Endothelial cell of umbilical vein (primary cell): ENCODE measurements around the gene SEC63.

Source experiments
- EZH2 ChIP-seq: IDR thresholded peaks from 2 replicates; pipeline ENCODE4 v1.6.1; 2012; ENCODE audit warnings: borderline replicate concordance, low read depth, mild to moderate bottlenecking, moderate library complexity, low read length, inconsistent platforms; ENCODE audit not compliant: severe bottlenecking
- FOS ChIP-seq: IDR thresholded peaks from 2 replicates; pipeline ENCODE4 v1.6.1; 2011; ENCODE audit warnings: mild to moderate bottlenecking, low read length, moderate library complexity, borderline replicate concordance; ENCODE audit not compliant: insufficient read depth
- GATA2 ChIP-seq: IDR thresholded peaks from 2 replicates; pipeline ENCODE4 v1.7.0; 2011; ENCODE audit warnings: low read depth, mild to moderate bottlenecking, moderate library complexity, mixed read lengths, low read length; ENCODE audit not compliant: insufficient read length, insufficient read depth
- JUN ChIP-seq: IDR thresholded peaks from 2 replicates; pipeline ENCODE4 v1.6.1; 2011; ENCODE audit warnings: borderline replicate concordance, low read depth; ENCODE audit not compliant: insufficient read length, insufficient read depth
- MYC ChIP-seq: IDR thresholded peaks from one replicate; pipeline ENCODE4 v1.6.1; 2011; ENCODE audit warnings: mild to moderate bottlenecking, low read depth, low read length
- POLR2A ChIP-seq: IDR thresholded peaks from 2 replicates; pipeline ENCODE4 v1.6.1; 2012; ENCODE audit warnings: low read depth, mild to moderate bottlenecking, control low read depth, low read length
- POLR2AphosphoS5 ChIP-seq: IDR thresholded peaks from 2 replicates; pipeline ENCODE4 v1.6.1; 2012; ENCODE audit warnings: low read depth, mild to moderate bottlenecking, control low read depth, low read length, moderate library complexity; ENCODE audit not compliant: insufficient read depth
- TF ChIP-seq, protein P1 (sequence below), 2 donors: IDR thresholded peaks; 1 replicate in 1 of 2; 2 replicates in 1 of 2; pipeline ENCODE4 v1.5.1; 2011; ENCODE audit warnings: low read length in 2 of 2, mild to moderate bottlenecking in 2 of 2, moderate library complexity in 2 of 2, control low read depth in 1 of 2, inconsistent platforms in 1 of 2, low read depth in 1 of 2; ENCODE audit not compliant: insufficient read depth in 1 of 2; ENCODE audit errors: extremely low read depth in 1 of 2
- TF ChIP-seq, protein P2 (sequence below): IDR thresholded peaks from 2 replicates; pipeline ENCODE4 v1.6.1; 2011; ENCODE audit not compliant: insufficient read depth, insufficient read length

GRCh38 chr6:107830060-107830459 lies 127.9 kb downstream of the SEC63 start:
- TF ChIP-seq, protein P1, sequence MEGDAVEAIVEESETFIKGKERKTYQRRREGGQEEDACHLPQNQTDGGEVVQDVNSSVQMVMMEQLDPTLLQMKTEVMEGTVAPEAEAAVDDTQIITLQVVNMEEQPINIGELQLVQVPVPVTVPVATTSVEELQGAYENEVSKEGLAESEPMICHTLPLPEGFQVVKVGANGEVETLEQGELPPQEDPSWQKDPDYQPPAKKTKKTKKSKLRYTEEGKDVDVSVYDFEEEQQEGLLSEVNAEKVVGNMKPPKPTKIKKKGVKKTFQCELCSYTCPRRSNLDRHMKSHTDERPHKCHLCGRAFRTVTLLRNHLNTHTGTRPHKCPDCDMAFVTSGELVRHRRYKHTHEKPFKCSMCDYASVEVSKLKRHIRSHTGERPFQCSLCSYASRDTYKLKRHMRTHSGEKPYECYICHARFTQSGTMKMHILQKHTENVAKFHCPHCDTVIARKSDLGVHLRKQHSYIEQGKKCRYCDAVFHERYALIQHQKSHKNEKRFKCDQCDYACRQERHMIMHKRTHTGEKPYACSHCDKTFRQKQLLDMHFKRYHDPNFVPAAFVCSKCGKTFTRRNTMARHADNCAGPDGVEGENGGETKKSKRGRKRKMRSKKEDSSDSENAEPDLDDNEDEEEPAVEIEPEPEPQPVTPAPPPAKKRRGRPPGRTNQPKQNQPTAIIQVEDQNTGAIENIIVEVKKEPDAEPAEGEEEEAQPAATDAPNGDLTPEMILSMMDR (IDR thresholded peaks at IDR 0.05; ENCODE audit: extremely low read depth in 1 of 2, insufficient read depth in 1 of 2, low read depth in 1 of 2, low read length in 2 of 2) = no peak
- TF ChIP-seq POLR2A (no peak), EZH2 (no peak), POLR2AphosphoS5 (no peak), GATA2 (no peak), FOS (no peak), MYC (no peak), JUN (no peak)
- TF ChIP-seq, protein P2, sequence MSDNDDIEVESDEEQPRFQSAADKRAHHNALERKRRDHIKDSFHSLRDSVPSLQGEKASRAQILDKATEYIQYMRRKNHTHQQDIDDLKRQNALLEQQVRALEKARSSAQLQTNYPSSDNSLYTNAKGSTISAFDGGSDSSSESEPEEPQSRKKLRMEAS = no peak
